ENCODE measurements around the gene SEPTIN5. TPM values are rescaled to one million over a fixed set of nuclear protein-coding genes. Genes with fewer than 3 reads are reported as not detected.
A peak's percentile ranks its signal among the peaks of the same experiment; 100 is the strongest.

The SEPTIN5 gene
- total RNA-seq, 1 experiment from 2014 or later: not detected

DNA sequence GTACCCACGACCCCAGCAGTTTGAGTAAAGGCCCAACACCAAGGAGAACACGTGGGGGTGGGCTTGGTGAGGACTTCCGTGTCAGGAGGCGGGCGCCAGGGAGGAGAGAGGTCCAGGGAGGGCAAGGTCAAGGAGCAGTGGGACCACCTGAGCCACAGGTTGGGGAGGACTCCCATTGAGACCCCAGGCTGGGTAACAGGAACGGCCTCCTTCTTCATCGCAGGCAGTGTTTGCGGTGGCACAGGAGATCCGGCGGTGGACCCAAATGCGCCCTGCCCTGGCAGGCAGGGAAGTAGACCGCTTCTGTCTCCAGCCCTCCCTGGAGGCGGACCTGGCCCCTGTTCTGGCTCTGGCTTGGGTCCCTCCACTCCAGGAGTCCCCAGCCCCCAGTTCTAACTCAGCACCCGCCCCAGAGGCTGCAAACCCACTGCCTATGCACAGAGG lies 40.4 kb downstream of the SEPTIN5 start:
- no peaks in the 10 kb centered on the region for H3K27me3 ChIP-seq (ENCODE audit: low read length)
- H3K9ac ChIP-seq (ENCODE audit: low read length): no peak overlapping the region
- no peak overlapping the region for H2AFZ ChIP-seq (ENCODE audit: low read length)
- H3K4me1 ChIP-seq (ENCODE audit: low read length): peaks cover 13% of the 10 kb centered on the region
- H3K27ac ChIP-seq (ENCODE audit: low read length): no peak overlapping the region
- no peaks in the 10 kb centered on the region; the same call in 1 of the 2 replicates for H4K20me1 ChIP-seq (ENCODE audit: insufficient read depth, low read depth, low read length)
- no peak overlapping the region for H3K4me2 ChIP-seq (ENCODE audit: low read depth, low read length, poor library complexity, severe bottlenecking)
- no peaks in the 10 kb centered on the region for H3K79me2 ChIP-seq (ENCODE audit: low read length)
- H3K9me3 ChIP-seq (ENCODE audit: low read length): no peaks in the 10 kb centered on the region
- no peak for DNase-seq
- no peaks in the 10 kb centered on the region for H3K9me2 ChIP-seq (replicated peaks; ENCODE audit: insufficient read depth, low read length)
- H3K4me3 ChIP-seq (ENCODE audit: low read length): no peak overlapping the region
- no peaks in the 10 kb centered on the region for H3K36me3 ChIP-seq (ENCODE audit: insufficient read depth, low read length)

DNA sequence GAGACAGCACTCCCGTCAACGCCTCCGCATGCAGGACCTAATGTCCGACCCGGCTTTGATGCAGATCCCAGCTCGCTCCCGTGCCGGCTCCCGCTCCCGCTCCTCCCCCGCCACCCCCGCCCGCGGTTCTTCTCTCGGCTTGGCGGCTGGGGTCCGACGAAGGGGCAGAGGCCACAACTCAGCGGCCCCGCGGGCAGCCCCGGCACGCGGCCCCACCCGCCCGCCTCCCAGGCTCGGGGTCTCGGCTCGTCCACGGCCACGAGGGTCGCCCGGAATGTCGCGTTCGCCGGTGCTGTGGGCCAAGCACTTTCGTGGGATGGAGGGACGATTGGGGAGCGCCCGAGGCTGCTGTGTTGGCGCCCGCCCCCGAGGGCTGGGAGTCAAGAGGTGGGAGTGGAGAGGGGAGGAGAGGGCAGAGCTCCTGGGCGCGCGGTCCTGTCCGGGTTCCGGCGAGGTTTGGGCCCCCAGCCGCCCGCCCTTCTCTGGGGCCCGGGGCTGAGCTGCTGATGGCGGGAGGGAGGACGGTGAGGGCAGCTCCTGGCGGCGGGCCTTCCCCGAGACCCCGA lies 40.9 kb downstream of the SEPTIN5 start:
- H3K9ac ChIP-seq (ENCODE audit: low read length): no peak overlapping the region
- no peaks in the 10 kb centered on the region for H3K27me3 ChIP-seq (ENCODE audit: low read length)
- no peak overlapping the region for H2AFZ ChIP-seq (ENCODE audit: low read length)
- no peak overlapping the region for H3K27ac ChIP-seq (ENCODE audit: low read length)
- H3K4me1 ChIP-seq (ENCODE audit: low read length): peaks cover 13% of the 10 kb centered on the region
- no peak for DNase-seq
- no peaks in the 10 kb centered on the region for H3K9me3 ChIP-seq (ENCODE audit: low read length)
- no peaks in the 10 kb centered on the region; the same call in 1 of the 2 replicates for H4K20me1 ChIP-seq (ENCODE audit: insufficient read depth, low read depth, low read length)
- H3K9me2 ChIP-seq (replicated peaks; ENCODE audit: insufficient read depth, low read length): no peaks in the 10 kb centered on the region
- H3K4me2 ChIP-seq (ENCODE audit: low read depth, low read length, poor library complexity, severe bottlenecking): no peak overlapping the region
- H3K79me2 ChIP-seq (ENCODE audit: low read length): no peaks in the 10 kb centered on the region
- no peaks in the 10 kb centered on the region for H3K36me3 ChIP-seq (ENCODE audit: insufficient read depth, low read length)
- no peak overlapping the region for H3K4me3 ChIP-seq (ENCODE audit: low read length)

DNA sequence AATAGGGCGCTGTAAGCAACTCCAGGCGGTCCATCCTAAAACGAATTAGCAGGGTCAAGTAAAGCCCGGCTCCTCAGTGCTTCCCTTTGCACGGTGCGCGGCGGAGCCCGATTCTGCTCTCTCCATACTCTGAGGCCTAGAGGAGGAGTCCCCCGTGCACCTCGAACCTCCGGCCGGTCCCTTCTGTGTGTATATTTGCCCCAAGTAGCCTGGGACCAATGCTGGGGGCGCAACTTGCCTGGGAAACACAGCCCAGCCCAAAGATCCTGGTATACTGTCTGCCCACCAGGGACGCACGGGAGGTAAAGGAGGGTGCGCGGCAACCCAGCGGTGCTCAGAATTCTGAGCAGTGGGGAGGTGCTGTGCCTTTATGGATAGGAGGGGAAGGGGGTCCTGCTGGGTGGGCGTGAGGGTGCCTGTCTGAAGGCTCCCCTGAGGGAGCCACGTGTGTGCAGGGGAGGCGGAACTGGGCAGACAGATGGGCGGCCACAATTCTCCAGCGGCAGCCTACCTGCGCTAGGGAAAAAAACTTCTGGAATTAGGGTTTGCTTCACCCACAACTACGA lies 41.5 kb downstream of the SEPTIN5 start:
- Histone ChIP-seq H3K27me3 (ENCODE audit: low read length) (no peaks in the 10 kb centered on the region), H3K79me2 (ENCODE audit: low read length) (no peaks in the 10 kb centered on the region)

DNA sequence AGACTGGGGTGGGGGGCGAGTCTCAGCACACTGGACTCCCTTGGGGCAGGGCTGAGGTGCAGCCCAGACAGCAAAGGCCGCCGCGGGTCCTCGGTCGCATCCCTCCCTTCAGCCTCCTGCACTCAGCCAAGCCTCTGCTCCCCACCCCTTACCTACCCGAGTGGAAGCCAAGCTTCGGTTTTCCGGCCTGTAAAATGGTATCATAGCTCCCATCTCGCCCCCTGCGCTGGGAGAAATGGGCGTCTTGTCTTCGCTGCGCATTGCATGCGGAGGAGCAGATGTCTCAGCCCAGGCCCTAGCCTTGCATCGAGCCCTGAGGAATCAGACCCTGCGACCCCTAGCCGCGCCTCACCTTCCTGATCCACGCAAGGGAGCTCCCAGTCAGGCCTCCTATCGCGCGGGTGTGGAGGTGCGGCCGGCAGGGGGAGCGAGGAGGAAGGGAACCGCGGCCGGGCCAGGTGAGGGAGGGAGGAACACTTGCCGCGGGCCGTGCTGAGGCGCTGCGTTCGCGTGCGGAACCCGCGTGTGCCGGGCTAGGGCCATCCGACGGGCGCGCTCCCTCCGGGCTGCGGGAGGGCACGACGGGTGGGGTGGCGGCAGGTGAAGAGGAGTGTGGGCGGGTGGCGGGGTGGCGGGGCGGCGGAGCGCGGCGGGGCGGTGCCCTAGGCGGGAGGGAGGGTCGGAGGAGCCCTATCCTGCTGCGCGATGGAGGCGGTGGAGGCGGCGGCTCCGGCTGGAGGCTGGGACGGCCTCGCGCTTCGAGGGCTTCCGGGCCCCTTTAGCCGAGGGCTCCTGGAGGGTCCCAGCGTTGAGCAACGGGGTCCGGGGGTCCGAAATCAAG lies 42.2 kb downstream of the SEPTIN5 start:
- Histone ChIP-seq H3K9me2 (replicated peaks; ENCODE audit: insufficient read depth, low read length) (no peaks in the 10 kb centered on the region), H3K4me2 (ENCODE audit: low read depth, low read length, poor library complexity, severe bottlenecking) (peak overlapping the region; percentile 42), H2AFZ (ENCODE audit: low read length) (no peak overlapping the region), H3K9me3 (ENCODE audit: low read length) (no peaks in the 10 kb centered on the region), H3K79me2 (ENCODE audit: low read length) (no peaks in the 10 kb centered on the region), H3K27me3 (ENCODE audit: low read length) (no peaks in the 10 kb centered on the region), H4K20me1 (ENCODE audit: insufficient read depth, low read depth, low read length) (no peaks in the 10 kb centered on the region; the same call in 1 of the 2 replicates), H3K36me3 (ENCODE audit: insufficient read depth, low read length) (no peaks in the 10 kb centered on the region), H3K4me3 (ENCODE audit: low read length) (no peak overlapping the region), H3K9ac (ENCODE audit: low read length) (no peak overlapping the region), H3K27ac (ENCODE audit: low read length) (no peak overlapping the region), H3K4me1 (ENCODE audit: low read length) (peaks cover 13% of the 10 kb centered on the region)
- peak; percentile 83 for DNase-seq

More for the DNA sequence above, 41.5 kb downstream of the SEPTIN5 start:
- no peak for DNase-seq
- Histone ChIP-seq H3K36me3 (ENCODE audit: insufficient read depth, low read length) (no peaks in the 10 kb centered on the region), H4K20me1 (ENCODE audit: insufficient read depth, low read depth, low read length) (no peaks in the 10 kb centered on the region; the same call in 1 of the 2 replicates), H3K27ac (ENCODE audit: low read length) (no peak overlapping the region), H3K4me3 (ENCODE audit: low read length) (no peak overlapping the region), H3K9ac (ENCODE audit: low read length) (no peak overlapping the region), H2AFZ (ENCODE audit: low read length) (no peak overlapping the region), H3K9me3 (ENCODE audit: low read length) (no peaks in the 10 kb centered on the region), H3K4me2 (ENCODE audit: low read depth, low read length, poor library complexity, severe bottlenecking) (no peak overlapping the region), H3K9me2 (replicated peaks; ENCODE audit: insufficient read depth, low read length) (no peaks in the 10 kb centered on the region), H3K4me1 (ENCODE audit: low read length) (peaks cover 13% of the 10 kb centered on the region)

DNA sequence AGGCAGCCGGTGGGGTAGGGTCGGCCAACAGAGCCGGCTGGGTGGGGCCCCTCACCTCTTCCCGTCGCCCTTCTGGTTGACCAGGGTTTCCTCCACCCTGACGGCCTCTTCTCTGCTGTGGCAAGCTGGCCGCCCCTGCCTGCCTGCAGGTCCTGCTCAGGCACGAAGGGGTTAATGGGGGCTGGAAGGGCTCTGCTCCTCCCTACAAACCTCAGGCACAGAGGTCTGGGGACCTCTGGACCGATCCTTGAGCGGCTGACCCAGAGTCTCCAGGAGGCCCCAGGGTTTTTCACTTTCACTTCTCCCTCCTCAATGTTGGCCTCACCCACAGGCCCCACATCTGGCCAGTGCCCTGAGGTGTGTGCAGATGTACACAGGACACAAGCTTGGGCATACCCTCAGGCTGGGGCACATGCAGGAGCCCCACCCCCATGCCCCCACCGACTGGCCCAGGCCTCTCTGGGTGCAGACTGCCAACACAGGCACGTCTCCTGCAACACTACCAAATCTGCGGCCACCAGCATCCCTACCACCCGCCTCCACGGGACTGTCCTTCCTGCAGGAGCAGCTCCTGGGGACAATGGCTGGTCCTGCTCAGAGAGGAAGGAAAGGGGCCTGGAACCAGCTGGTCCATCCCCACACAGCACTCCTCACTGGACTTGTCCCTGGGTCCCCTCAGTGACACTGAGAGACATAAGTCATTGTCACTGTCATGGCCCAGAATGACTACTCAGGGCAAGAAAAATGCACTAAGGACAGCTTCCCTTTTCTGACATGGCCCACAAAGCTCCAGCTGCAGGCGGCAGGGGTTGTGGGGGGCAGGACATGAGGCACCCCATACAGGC lies 43.1 kb downstream of the SEPTIN5 start:
- no peak overlapping the region for H2AFZ ChIP-seq (ENCODE audit: low read length)
- peak; percentile 57 for DNase-seq
- H3K27ac ChIP-seq (ENCODE audit: low read length): no peak overlapping the region
- H3K4me2 ChIP-seq (ENCODE audit: low read depth, low read length, poor library complexity, severe bottlenecking): peak overlapping the region; percentile 42
- no peaks in the 10 kb centered on the region; the same call in 1 of the 2 replicates for H4K20me1 ChIP-seq (ENCODE audit: insufficient read depth, low read depth, low read length)
- H3K36me3 ChIP-seq (ENCODE audit: insufficient read depth, low read length): no peaks in the 10 kb centered on the region
- no peaks in the 10 kb centered on the region for H3K27me3 ChIP-seq (ENCODE audit: low read length)
- no peak overlapping the region for H3K9ac ChIP-seq (ENCODE audit: low read length)
- H3K9me3 ChIP-seq (ENCODE audit: low read length): no peaks in the 10 kb centered on the region
- H3K79me2 ChIP-seq (ENCODE audit: low read length): no peaks in the 10 kb centered on the region
- no peak overlapping the region for H3K4me3 ChIP-seq (ENCODE audit: low read length)
- H3K9me2 ChIP-seq (replicated peaks; ENCODE audit: insufficient read depth, low read length): no peaks in the 10 kb centered on the region
- peaks cover 13% of the 10 kb centered on the region for H3K4me1 ChIP-seq (ENCODE audit: low read length)

DNA sequence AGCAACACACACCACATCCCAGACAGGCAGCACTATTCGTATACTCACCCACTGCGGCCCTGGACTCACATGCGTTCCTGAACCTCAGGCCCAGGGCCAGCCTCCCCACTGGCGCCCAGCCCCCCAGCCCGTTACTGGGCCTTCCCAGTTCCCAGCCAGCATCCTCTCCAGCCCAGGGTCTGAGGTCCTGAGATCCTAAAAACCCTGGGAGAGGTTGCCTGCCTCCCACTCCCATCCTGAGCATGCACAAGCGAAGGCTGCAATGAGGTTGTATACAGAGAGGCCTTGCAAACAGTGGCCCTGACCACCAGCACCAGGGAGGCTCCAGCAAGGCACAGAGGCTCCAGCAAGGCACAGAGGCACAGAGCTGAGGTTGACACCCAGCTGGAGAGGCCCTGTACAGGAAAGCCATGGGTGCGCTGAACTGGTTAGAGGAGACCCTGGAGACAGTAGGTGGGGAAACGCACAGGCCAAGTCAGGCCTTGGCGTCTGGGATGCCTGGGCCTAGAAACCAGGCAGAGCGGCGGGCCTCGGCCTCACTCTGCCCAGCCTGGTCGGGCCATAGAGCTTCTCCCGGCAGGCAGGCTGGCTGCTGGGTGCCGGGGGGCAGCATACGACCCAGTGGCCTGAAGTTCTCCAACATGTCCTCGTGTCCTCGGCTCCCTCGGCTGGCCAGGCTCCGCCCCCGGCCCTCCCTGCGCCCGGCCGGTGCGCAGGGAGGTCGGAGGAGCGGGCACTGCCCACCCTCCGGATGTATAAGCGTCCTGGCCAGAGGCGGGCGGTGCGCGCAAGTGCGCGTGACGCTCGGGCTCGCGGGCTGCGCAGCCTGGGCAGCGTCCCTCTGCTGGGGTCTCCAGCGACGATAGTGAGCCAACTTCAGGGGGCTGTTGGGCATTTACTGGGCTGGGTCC lies 43.9 kb downstream of the SEPTIN5 start:
- no peak overlapping the region for H3K9ac ChIP-seq (ENCODE audit: low read length)
- H3K4me1 ChIP-seq (ENCODE audit: low read length): peaks cover 13% of the 10 kb centered on the region
- H3K4me2 ChIP-seq (ENCODE audit: low read depth, low read length, poor library complexity, severe bottlenecking): no peak overlapping the region
- no peak overlapping the region for H3K4me3 ChIP-seq (ENCODE audit: low read length)
- no peaks in the 10 kb centered on the region; the same call in 1 of the 2 replicates for H4K20me1 ChIP-seq (ENCODE audit: insufficient read depth, low read depth, low read length)
- no peaks in the 10 kb centered on the region for H3K9me3 ChIP-seq (ENCODE audit: low read length)
- no peaks in the 10 kb centered on the region for H3K79me2 ChIP-seq (ENCODE audit: low read length)
- H2AFZ ChIP-seq (ENCODE audit: low read length): no peak overlapping the region
- H3K36me3 ChIP-seq (ENCODE audit: insufficient read depth, low read length): no peaks in the 10 kb centered on the region
- H3K9me2 ChIP-seq (replicated peaks; ENCODE audit: insufficient read depth, low read length): no peaks in the 10 kb centered on the region
- no peaks in the 10 kb centered on the region for H3K27me3 ChIP-seq (ENCODE audit: low read length)
- no peak for DNase-seq
- no peak overlapping the region for H3K27ac ChIP-seq (ENCODE audit: low read length)

DNA sequence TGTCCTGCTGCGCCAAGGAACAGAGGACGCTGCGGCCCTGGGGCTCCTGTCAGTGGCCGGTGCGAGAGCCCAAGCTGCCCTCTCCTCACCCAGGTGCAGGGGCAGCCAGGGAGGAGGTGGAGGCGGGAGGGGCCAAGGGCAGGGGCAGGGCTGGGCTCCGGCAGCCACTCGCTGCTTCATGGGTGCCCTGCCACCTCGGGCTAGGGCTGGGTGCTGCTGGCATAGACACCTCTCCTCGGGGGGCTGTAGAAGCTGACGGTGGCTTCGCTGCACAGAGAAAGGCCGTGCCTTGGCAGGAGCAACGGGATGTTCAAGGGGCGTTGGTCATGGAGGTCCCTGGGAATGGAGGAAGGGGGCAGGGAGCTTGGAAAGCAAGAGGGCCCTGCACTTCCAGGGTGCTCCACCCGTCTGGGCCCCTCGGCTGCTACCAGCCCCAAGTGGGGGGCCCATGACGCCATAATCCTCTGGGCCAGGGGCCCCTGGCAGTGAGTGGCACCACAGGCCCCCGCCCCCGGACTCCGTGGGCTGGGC lies 44.7 kb downstream of the SEPTIN5 start:
- no peak overlapping the region for H2AFZ ChIP-seq (ENCODE audit: low read length)
- no peak overlapping the region for H3K4me3 ChIP-seq (ENCODE audit: low read length)
- no peaks in the 10 kb centered on the region for H3K9me3 ChIP-seq (ENCODE audit: low read length)
- H3K27ac ChIP-seq (ENCODE audit: low read length): no peak overlapping the region
- no peaks in the 10 kb centered on the region for H3K36me3 ChIP-seq (ENCODE audit: insufficient read depth, low read length)
- H3K79me2 ChIP-seq (ENCODE audit: low read length): no peaks in the 10 kb centered on the region
- no peak for DNase-seq
- H3K27me3 ChIP-seq (ENCODE audit: low read length): no peaks in the 10 kb centered on the region
- no peak overlapping the region for H3K9ac ChIP-seq (ENCODE audit: low read length)
- H3K9me2 ChIP-seq (replicated peaks; ENCODE audit: insufficient read depth, low read length): no peaks in the 10 kb centered on the region
- H3K4me1 ChIP-seq (ENCODE audit: low read length): peaks cover 13% of the 10 kb centered on the region
- no peak overlapping the region for H3K4me2 ChIP-seq (ENCODE audit: low read depth, low read length, poor library complexity, severe bottlenecking)
- H4K20me1 ChIP-seq (ENCODE audit: insufficient read depth, low read depth, low read length): no peaks in the 10 kb centered on the region; the same call in 1 of the 2 replicates

Measured in Karpas-422 (cell line).